ENCODE results near the gene LRRC8C. TPM values are rescaled to one million over a fixed set of nuclear protein-coding genes. Genes with fewer than 3 reads are reported as not detected.

Gene LRRC8C
- total RNA-seq, 1 donor = 10.8 TPM

- TF ChIP-seq, protein P1, sequence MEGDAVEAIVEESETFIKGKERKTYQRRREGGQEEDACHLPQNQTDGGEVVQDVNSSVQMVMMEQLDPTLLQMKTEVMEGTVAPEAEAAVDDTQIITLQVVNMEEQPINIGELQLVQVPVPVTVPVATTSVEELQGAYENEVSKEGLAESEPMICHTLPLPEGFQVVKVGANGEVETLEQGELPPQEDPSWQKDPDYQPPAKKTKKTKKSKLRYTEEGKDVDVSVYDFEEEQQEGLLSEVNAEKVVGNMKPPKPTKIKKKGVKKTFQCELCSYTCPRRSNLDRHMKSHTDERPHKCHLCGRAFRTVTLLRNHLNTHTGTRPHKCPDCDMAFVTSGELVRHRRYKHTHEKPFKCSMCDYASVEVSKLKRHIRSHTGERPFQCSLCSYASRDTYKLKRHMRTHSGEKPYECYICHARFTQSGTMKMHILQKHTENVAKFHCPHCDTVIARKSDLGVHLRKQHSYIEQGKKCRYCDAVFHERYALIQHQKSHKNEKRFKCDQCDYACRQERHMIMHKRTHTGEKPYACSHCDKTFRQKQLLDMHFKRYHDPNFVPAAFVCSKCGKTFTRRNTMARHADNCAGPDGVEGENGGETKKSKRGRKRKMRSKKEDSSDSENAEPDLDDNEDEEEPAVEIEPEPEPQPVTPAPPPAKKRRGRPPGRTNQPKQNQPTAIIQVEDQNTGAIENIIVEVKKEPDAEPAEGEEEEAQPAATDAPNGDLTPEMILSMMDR (IDR thresholded peaks at IDR 0.05; ENCODE audit: insufficient read depth, low read depth, low read length) = no peak
- DNase-seq (ENCODE audit: low read depth) = no peak
- H3K4me3 ChIP-seq (ENCODE audit: low read depth, low read length) = no peak overlapping the region
These were observed 99.8 kb downstream of the LRRC8C start for GRCh38 chr1:89732643-89733222.

DNA sequence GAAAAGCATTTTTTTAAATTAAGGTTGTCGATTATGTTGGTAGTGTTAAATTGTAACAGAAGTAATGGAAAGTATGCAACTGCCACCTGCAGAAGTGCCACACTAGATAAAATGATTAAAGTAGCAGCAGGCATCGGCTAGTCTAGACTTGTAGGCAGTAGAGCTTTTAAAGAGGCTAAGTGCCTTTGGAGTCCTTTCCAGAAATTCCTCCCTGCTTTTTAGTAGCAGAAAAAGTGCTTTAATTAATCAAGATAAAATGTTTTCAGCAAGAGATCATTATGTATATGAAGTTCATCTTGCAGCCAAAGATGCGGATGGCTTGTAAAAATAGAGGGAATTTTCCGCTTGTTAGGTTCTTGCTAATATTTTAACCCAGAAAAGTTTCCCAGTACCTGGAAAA is 100.8 kb downstream of the LRRC8C start:
- TF ChIP-seq, protein P1 (IDR thresholded peaks at IDR 0.05; ENCODE audit: insufficient read depth, low read depth, low read length) = no peak
- no peak for DNase-seq (ENCODE audit: low read depth)
- H3K4me3 ChIP-seq (ENCODE audit: low read depth, low read length) = no peak overlapping the region

DNA sequence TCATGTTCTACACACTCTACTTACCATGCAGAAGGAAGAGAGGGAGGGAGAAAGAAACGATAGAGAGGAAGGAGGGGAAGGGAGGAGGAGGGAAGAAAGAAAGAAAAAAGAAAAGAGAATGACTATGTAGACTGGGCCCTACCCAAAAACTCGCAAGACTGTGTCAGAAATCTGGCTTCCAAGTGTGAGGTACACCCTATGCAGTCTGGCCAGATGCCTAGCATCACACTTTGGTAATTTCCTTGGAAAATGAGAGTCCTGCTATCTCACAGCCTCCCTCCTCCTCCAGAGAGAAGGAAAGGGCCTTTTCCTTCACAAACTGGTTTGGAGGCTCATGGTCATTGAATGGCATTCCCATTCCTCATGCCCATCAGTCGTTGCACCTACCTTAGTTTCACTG is 101.5 kb downstream of the LRRC8C start:
- H3K4me3 ChIP-seq (ENCODE audit: low read depth, low read length) = no peak overlapping the region
- TF ChIP-seq, protein P1 (IDR thresholded peaks at IDR 0.05; ENCODE audit: insufficient read depth, low read depth, low read length) = no peak
- DNase-seq (ENCODE audit: low read depth) = no peak

GRCh38 chr1:89735479-89735878 is 102.6 kb downstream of the LRRC8C start:
- H3K4me3 ChIP-seq (ENCODE audit: low read depth, low read length) = no peak overlapping the region
- no peak for DNase-seq (ENCODE audit: low read depth)
- TF ChIP-seq, protein P1 (IDR thresholded peaks at IDR 0.05; ENCODE audit: insufficient read depth, low read depth, low read length) = no peak

GRCh38 chr1:89736937-89737733 is 104.2 kb downstream of the LRRC8C start:
- no peak for DNase-seq (ENCODE audit: low read depth)
- H3K4me3 ChIP-seq (ENCODE audit: low read depth, low read length) = no peak overlapping the region
- TF ChIP-seq, protein P1 (IDR thresholded peaks at IDR 0.05; ENCODE audit: insufficient read depth, low read depth, low read length) = no peak

DNA sequence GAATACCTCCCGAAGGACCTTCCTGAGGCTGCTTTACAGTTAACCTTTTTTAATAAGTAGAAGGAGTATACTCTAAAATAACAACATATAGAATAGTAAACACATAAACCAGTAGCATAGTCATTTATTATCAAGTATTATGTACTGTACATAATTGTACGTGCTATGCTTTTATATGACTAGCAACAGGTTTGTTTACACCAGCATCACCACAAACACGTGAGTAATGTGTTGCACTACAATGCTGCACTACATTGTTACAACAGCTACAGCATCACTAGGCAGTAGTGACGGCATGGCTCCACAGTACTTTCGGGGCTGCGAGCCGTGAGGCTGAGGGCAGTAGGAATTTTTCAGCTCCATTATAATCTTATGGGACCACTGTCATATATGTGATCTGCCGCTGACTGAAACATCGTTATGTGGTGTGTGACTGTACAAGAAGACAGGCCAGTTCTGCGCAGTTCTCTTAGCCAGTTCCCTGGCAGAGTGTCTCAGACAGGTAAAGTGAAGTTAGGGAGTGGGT is 105.1 kb downstream of the LRRC8C start:
- DNase-seq (ENCODE audit: low read depth) = no peak
- no peak overlapping the region for H3K4me3 ChIP-seq (ENCODE audit: low read depth, low read length)
- TF ChIP-seq, protein P1 (IDR thresholded peaks at IDR 0.05; ENCODE audit: insufficient read depth, low read depth, low read length) = no peak

All from fibroblast of villous mesenchyme (primary cell).